WTC11 (cell line): Measurements from ENCODE around the gene DENND2C. TPM values are rescaled to one million over a fixed set of nuclear protein-coding genes. Genes with fewer than 3 reads are reported as not detected.

Experiments used
- ATAC-seq: fragments of 200-7000 bp; cut with Tn5 transposase; 2 replicates; pipeline ENCODE4 v1.10.0; 2021; ENCODE audit warnings: mild to moderate bottlenecking, moderate library complexity
- CTCF ChIA-PET: fragments of 300-600 bp; sonication (Branson Sonifier 250); formaldehyde crosslinking; loops from one replicate; lab custom pipeline; 2021; ENCODE audit warnings: antibody characterized with exemption; lab: Charles Lee
- POLR2A ChIA-PET: fragments of 350-600 bp; sonication (Branson Sonifier 250); formaldehyde crosslinking; loops from one replicate; lab custom pipeline; 2021; ENCODE audit warnings: antibody characterized with exemption; lab: Charles Lee
- DNase-seq: peaks from one replicate; pipeline ENCODE4 v3.0.0; 2021; ENCODE audit warnings: low spot score
- H3K27ac Mint-ChIP-seq: 2 replicates; pipeline ENCODE4 v1.8.0; 2021; ENCODE audit warnings: mixed read lengths
- H3K27me3 Mint-ChIP-seq: 2 replicates; pipeline ENCODE4 v1.8.0; 2021; ENCODE audit warnings: low read depth, mild to moderate bottlenecking, moderate library complexity, mixed read lengths
- H3K36me3 Mint-ChIP-seq: 2 replicates; pipeline ENCODE4 v1.8.0; 2021; ENCODE audit warnings: mixed read lengths
- H3K4me1 Mint-ChIP-seq: 2 replicates; pipeline ENCODE4 v1.8.0; 2022; ENCODE audit warnings: mixed read lengths
- H3K4me3 Mint-ChIP-seq: 2 replicates; pipeline ENCODE4 v1.8.0; 2021; ENCODE audit warnings: mild to moderate bottlenecking, moderate library complexity, mixed read lengths
- H3K9me3 Mint-ChIP-seq: 2 replicates; pipeline ENCODE4 v1.8.0; 2021; ENCODE audit warnings: mixed read lengths
- EMX1 ChIP-seq: fragments of 250-450 bp; sonication (Bioruptor Pico); IDR thresholded peaks from 2 replicates; pipeline ENCODE4 v1.8.0; 2021; ENCODE audit warnings: mild to moderate bottlenecking
- FOXK1 ChIP-seq: sonication (generic); formaldehyde crosslinking; IDR thresholded peaks from 2 replicates; pipeline ENCODE4 v1.8.0; 2022; ENCODE audit warnings: mild to moderate bottlenecking, moderate library complexity, missing genetic modification reagents
- FOXP1 ChIP-seq: sonication (generic); formaldehyde crosslinking; IDR thresholded peaks from 2 replicates; pipeline ENCODE4 v1.8.0; 2022; ENCODE audit warnings: missing genetic modification reagents, mild to moderate bottlenecking, moderate library complexity, borderline replicate concordance
- TEAD1 ChIP-seq: sonication (generic); formaldehyde crosslinking; IDR thresholded peaks from 2 replicates; pipeline ENCODE4 v1.8.0; 2022; ENCODE audit warnings: mild to moderate bottlenecking, missing genetic modification reagents
- ZNF416 ChIP-seq: fragments of 250-450 bp; sonication (Bioruptor Pico); IDR thresholded peaks from 2 replicates; pipeline ENCODE4 v1.9.0; 2021; ENCODE audit warnings: mild to moderate bottlenecking, inconsistent platforms
- ZNF423 ChIP-seq: fragments of 250-450 bp; sonication (Bioruptor Pico); IDR thresholded peaks from 2 replicates; pipeline ENCODE4 v2.1.2; 2022; ENCODE audit warnings: mild to moderate bottlenecking, moderate library complexity
- ZNF671 ChIP-seq: fragments of 250-450 bp; sonication (Bioruptor Pico); IDR thresholded peaks from 2 replicates; pipeline ENCODE4 v1.8.0; 2021; ENCODE audit warnings: mild to moderate bottlenecking
- total RNA-seq: library from RNA; stranded (reverse); gene quantifications from 3 replicates; pipeline ENCODE4 v1.2.3, GENCODE V29; 2021
- TF ChIP-seq, protein P1 (sequence below): sonication (generic); formaldehyde crosslinking; conservative IDR thresholded peaks from 2 replicates; pipeline ENCODE4 v1.8.1; 2022; ENCODE audit warnings: mild to moderate bottlenecking, missing genetic modification reagents
- TF ChIP-seq, protein P2 (sequence below): fragments of 250-450 bp; sonication (Bioruptor Pico); IDR thresholded peaks from 2 replicates; pipeline ENCODE4 v1.9.0; 2021; ENCODE audit warnings: mild to moderate bottlenecking, borderline replicate concordance
- TF ChIP-seq, protein P3 (sequence below): fragments of 200-600 bp; IDR thresholded peaks from 2 replicates; pipeline ENCODE4 v1.8.0; 2022; ENCODE audit warnings: antibody characterized with exemption
- TF ChIP-seq, protein P4 (sequence below): sonication (generic); formaldehyde crosslinking; IDR thresholded peaks from 2 replicates; pipeline ENCODE4 v1.8.1; 2023; ENCODE audit warnings: mild to moderate bottlenecking, missing genetic modification reagents
- TF ChIP-seq, protein P5 (sequence below): sonication (generic); formaldehyde crosslinking; IDR thresholded peaks from 2 replicates; pipeline ENCODE4 v1.8.0; 2022; ENCODE audit warnings: missing genetic modification reagents
- TF ChIP-seq, protein P6 (sequence below): sonication (generic); formaldehyde crosslinking; IDR thresholded peaks from 2 replicates; pipeline ENCODE4 v1.8.1; 2023; ENCODE audit warnings: mild to moderate bottlenecking, missing genetic modification reagents
- TF ChIP-seq, protein P7 (sequence below): sonication (generic); formaldehyde crosslinking; IDR thresholded peaks from 2 replicates; pipeline ENCODE4 v1.8.1; 2022; ENCODE audit warnings: missing genetic modification reagents, borderline replicate concordance

Gene DENND2C
- total RNA-seq, 1 experiment from 2014 or later, result 2.9 TPM

DNA sequence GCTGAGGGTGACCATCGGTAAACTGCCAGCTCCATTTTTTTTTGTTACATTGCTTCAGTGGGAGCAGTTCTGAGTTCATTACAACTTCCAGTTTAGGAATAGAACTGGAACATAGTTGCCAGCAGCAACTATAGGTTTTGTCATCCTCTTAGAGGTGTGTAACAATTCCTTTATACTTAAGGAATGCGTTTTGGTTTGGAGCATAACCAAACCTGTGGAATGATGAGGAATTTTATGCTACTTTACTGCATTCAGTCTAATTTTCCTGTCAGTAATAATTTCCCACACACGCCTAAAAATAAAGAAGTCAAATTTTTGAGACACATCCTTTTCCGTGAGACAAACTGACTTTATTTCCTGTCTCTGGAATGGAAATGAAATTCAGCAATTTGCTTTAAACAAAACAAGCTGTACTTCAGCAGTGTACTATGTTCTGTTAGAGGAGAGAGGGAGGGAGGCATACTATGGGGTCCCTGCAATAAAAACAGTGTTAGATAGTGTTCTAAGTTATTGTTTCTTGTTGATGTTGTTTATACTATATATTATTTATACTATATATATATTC lies 30.3 kb upstream of the DENND2C start (continued):
- TF ChIP-seq, protein P1, sequence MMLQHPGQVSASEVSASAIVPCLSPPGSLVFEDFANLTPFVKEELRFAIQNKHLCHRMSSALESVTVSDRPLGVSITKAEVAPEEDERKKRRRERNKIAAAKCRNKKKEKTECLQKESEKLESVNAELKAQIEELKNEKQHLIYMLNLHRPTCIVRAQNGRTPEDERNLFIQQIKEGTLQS (CRISPR knock-in tag), result no peak
- no peak for TF ChIP-seq EMX1 (CRISPR knock-in tag)

DNA sequence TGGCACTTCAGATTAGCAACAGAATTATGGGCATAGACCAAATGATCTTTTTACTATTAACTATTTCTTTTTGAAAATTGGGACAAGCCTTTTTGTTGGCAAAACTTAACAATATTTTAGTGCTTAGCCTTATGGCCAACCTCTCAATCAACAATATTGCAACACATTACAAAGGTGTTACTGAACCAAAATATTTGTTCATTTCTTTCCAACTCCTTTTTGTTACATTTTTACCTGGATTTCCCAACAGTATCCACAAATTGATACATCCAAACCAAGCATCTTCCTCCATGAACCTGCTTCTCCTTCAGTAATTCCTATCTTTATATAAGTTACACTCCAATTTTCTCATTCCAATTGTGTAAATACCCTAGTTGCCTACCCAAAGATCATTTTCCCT lies 27.0 kb upstream of the DENND2C start:
- DNase-seq, result no peak
- no peak for ATAC-seq
- no peaks in the 10 kb centered on the region for H3K4me1 Mint-ChIP-seq
- H3K27me3 Mint-ChIP-seq, result no peaks in the 10 kb centered on the region
- no peak overlapping the region for H3K4me3 Mint-ChIP-seq
- POLR2A ChIA-PET, result no interaction called here
- CTCF ChIA-PET, result no interaction called here
- H3K27ac Mint-ChIP-seq, result no peak overlapping the region
- no peaks in the 10 kb centered on the region for H3K36me3 Mint-ChIP-seq
- TF ChIP-seq, protein P2, sequence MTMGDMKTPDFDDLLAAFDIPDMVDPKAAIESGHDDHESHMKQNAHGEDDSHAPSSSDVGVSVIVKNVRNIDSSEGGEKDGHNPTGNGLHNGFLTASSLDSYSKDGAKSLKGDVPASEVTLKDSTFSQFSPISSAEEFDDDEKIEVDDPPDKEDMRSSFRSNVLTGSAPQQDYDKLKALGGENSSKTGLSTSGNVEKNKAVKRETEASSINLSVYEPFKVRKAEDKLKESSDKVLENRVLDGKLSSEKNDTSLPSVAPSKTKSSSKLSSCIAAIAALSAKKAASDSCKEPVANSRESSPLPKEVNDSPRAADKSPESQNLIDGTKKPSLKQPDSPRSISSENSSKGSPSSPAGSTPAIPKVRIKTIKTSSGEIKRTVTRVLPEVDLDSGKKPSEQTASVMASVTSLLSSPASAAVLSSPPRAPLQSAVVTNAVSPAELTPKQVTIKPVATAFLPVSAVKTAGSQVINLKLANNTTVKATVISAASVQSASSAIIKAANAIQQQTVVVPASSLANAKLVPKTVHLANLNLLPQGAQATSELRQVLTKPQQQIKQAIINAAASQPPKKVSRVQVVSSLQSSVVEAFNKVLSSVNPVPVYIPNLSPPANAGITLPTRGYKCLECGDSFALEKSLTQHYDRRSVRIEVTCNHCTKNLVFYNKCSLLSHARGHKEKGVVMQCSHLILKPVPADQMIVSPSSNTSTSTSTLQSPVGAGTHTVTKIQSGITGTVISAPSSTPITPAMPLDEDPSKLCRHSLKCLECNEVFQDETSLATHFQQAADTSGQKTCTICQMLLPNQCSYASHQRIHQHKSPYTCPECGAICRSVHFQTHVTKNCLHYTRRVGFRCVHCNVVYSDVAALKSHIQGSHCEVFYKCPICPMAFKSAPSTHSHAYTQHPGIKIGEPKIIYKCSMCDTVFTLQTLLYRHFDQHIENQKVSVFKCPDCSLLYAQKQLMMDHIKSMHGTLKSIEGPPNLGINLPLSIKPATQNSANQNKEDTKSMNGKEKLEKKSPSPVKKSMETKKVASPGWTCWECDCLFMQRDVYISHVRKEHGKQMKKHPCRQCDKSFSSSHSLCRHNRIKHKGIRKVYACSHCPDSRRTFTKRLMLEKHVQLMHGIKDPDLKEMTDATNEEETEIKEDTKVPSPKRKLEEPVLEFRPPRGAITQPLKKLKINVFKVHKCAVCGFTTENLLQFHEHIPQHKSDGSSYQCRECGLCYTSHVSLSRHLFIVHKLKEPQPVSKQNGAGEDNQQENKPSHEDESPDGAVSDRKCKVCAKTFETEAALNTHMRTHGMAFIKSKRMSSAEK (CRISPR knock-in tag), result no peak
- TF ChIP-seq, protein P3, sequence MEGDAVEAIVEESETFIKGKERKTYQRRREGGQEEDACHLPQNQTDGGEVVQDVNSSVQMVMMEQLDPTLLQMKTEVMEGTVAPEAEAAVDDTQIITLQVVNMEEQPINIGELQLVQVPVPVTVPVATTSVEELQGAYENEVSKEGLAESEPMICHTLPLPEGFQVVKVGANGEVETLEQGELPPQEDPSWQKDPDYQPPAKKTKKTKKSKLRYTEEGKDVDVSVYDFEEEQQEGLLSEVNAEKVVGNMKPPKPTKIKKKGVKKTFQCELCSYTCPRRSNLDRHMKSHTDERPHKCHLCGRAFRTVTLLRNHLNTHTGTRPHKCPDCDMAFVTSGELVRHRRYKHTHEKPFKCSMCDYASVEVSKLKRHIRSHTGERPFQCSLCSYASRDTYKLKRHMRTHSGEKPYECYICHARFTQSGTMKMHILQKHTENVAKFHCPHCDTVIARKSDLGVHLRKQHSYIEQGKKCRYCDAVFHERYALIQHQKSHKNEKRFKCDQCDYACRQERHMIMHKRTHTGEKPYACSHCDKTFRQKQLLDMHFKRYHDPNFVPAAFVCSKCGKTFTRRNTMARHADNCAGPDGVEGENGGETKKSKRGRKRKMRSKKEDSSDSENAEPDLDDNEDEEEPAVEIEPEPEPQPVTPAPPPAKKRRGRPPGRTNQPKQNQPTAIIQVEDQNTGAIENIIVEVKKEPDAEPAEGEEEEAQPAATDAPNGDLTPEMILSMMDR, result no peak
- H3K9me3 Mint-ChIP-seq, result no peaks in the 10 kb centered on the region

DNA sequence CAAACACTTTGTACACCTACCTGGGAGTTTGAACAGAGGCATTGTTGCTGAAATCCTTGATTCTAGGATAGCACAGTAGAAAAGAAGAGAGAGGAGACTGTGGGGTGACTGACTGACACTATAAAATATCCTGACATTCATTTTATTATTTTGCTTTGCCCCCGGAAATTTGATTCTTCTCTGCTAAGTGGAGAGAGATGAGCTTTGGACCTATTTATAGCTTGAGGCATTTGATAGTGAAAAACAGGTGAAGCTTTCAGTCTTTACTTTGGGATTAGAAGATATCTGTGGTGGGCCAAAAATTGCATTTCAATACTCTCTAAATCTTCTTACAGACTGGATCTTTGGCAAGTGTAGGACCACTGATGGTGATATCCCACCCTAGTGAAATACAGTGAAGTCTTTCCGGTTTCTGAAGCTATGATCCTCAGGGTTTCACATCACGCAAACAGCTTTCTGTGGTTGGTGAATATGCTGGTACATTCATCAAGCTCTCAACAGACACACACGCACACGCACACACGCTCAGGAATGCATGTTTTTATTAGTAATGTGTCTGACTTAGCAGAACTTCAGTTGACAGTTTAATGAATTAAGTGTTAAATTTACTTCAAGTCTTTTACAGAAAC lies 25.7 kb upstream of the DENND2C start, which contains the start of gene AMPD1:
Gene AMPD1 (minus strand): TSS at position 117 of the 629 bp plus-strand sequence. CDS start 75 bp downstream, at position 42.
- Mint-ChIP-seq H3K4me3 (no peak within 1 kb of the TSS), H3K27me3 (no peaks in the 10 kb centered on the region), H3K27ac (no peak within 1 kb of the TSS), H3K9me3 (no peaks in the 10 kb centered on the region), H3K4me1 (no peaks in the 10 kb centered on the region), H3K36me3 (no peaks in the 10 kb centered on the region)
- POLR2A ChIA-PET, result no interaction called here
- TF ChIP-seq TEAD1, result no peak
- TF ChIP-seq ZNF423 (CRISPR knock-in tag), result no peak
- TF ChIP-seq FOXK1 (CRISPR knock-in tag), result no peak
- TF ChIP-seq, protein P1 (CRISPR knock-in tag), result no peak
- no peak for TF ChIP-seq FOXP1
- TF ChIP-seq, protein P4, sequence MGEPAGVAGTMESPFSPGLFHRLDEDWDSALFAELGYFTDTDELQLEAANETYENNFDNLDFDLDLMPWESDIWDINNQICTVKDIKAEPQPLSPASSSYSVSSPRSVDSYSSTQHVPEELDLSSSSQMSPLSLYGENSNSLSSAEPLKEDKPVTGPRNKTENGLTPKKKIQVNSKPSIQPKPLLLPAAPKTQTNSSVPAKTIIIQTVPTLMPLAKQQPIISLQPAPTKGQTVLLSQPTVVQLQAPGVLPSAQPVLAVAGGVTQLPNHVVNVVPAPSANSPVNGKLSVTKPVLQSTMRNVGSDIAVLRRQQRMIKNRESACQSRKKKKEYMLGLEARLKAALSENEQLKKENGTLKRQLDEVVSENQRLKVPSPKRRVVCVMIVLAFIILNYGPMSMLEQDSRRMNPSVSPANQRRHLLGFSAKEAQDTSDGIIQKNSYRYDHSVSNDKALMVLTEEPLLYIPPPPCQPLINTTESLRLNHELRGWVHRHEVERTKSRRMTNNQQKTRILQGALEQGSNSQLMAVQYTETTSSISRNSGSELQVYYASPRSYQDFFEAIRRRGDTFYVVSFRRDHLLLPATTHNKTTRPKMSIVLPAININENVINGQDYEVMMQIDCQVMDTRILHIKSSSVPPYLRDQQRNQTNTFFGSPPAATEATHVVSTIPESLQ (CRISPR knock-in tag), result no peak
- TF ChIP-seq, protein P5, sequence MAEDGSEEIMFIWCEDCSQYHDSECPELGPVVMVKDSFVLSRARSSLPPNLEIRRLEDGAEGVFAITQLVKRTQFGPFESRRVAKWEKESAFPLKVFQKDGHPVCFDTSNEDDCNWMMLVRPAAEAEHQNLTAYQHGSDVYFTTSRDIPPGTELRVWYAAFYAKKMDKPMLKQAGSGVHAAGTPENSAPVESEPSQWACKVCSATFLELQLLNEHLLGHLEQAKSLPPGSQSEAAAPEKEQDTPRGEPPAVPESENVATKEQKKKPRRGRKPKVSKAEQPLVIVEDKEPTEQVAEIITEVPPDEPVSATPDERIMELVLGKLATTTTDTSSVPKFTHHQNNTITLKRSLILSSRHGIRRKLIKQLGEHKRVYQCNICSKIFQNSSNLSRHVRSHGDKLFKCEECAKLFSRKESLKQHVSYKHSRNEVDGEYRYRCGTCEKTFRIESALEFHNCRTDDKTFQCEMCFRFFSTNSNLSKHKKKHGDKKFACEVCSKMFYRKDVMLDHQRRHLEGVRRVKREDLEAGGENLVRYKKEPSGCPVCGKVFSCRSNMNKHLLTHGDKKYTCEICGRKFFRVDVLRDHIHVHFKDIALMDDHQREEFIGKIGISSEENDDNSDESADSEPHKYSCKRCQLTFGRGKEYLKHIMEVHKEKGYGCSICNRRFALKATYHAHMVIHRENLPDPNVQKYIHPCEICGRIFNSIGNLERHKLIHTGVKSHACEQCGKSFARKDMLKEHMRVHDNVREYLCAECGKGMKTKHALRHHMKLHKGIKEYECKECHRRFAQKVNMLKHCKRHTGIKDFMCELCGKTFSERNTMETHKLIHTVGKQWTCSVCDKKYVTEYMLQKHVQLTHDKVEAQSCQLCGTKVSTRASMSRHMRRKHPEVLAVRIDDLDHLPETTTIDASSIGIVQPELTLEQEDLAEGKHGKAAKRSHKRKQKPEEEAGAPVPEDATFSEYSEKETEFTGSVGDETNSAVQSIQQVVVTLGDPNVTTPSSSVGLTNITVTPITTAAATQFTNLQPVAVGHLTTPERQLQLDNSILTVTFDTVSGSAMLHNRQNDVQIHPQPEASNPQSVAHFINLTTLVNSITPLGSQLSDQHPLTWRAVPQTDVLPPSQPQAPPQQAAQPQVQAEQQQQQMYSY (CRISPR knock-in tag), result no peak
- TF ChIP-seq ZNF416 (CRISPR knock-in tag), result no peak
- TF ChIP-seq, protein P6, sequence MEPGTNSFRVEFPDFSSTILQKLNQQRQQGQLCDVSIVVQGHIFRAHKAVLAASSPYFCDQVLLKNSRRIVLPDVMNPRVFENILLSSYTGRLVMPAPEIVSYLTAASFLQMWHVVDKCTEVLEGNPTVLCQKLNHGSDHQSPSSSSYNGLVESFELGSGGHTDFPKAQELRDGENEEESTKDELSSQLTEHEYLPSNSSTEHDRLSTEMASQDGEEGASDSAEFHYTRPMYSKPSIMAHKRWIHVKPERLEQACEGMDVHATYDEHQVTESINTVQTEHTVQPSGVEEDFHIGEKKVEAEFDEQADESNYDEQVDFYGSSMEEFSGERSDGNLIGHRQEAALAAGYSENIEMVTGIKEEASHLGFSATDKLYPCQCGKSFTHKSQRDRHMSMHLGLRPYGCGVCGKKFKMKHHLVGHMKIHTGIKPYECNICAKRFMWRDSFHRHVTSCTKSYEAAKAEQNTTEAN (CRISPR knock-in tag), result no peak
- TF ChIP-seq ZNF671 (CRISPR knock-in tag), result no peak
- TF ChIP-seq, protein P7, sequence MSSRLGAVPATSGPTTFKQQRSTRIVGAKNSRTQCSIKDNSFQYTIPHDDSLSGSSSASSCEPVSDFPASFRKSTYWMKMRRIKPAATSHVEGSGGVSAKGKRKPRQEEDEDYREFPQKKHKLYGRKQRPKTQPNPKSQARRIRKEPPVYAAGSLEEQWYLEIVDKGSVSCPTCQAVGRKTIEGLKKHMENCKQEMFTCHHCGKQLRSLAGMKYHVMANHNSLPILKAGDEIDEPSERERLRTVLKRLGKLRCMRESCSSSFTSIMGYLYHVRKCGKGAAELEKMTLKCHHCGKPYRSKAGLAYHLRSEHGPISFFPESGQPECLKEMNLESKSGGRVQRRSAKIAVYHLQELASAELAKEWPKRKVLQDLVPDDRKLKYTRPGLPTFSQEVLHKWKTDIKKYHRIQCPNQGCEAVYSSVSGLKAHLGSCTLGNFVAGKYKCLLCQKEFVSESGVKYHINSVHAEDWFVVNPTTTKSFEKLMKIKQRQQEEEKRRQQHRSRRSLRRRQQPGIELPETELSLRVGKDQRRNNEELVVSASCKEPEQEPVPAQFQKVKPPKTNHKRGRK (CRISPR knock-in tag), result no peak
- no peak for DNase-seq
- CTCF ChIA-PET, result interaction anchor here (1.4 kb wide), 1 partner anchor 26 kb away, joined by 3 read pairs; the partner anchor contains the start of gene DENND2C
- no peak for ATAC-seq
